HepG2 (cell line): ENCODE results near the gene TBC1D10A. TPM values are rescaled to one million over a fixed set of nuclear protein-coding genes. Genes with fewer than 3 reads are reported as not detected.

Source experiments
- ATAC-seq: fragments of 200-7000 bp; cut with Tn5 transposase; 3 replicates; pipeline ENCODE4 v1.9.1; 2020; ENCODE audit warnings: mild to moderate bottlenecking, moderate library complexity
- BruUV-seq: library from RNA; stranded (reverse); fragments of 400-500 nt; replicated peaks from 2 replicates; lab custom pipeline; 2021; lab: Mats Ljungman, UMichigan
- CTCF ChIA-PET: fragments of 300-600 bp; formaldehyde crosslinking; extraction: SDS; loops from one replicate; lab custom pipeline; 2021; ENCODE audit warnings: low total read pairs, inconsistent platforms, low intra/inter-chr PET ratio; lab: Yijun Ruan, JAX
- POLR2A ChIA-PET: fragments of 350-600 bp; sonication (Branson Sonifier 250); formaldehyde crosslinking; loops from one replicate; lab custom pipeline; 2020; ENCODE audit warnings: antibody characterized with exemption, inconsistent platforms; lab: Yijun Ruan, JAX
- DNase-seq: peaks from one replicate; pipeline ENCODE4 v3.0.0-alpha.2; 2015; ENCODE audit warnings: low spot score
- FAIRE-seq: peaks from 3 replicates; lab custom pipeline; 2011; peaks lifted over from hg19 to GRCh38; lab: Jason Lieb, UNC
- H2AFZ ChIP-seq: one replicate; pipeline ENCODE4 v1.6.1; 2011; ENCODE audit warnings: low read length, inconsistent platforms
- H3K27ac ChIP-seq: fragments of 300-600 bp; 3 replicates; pipeline ENCODE4 v1.8.0; 2011; ENCODE audit warnings: mixed run types, mild to moderate bottlenecking, mixed read lengths, low read length, inconsistent platforms; ENCODE audit not compliant: insufficient read depth; ENCODE audit errors: extremely low read length
- H3K27me3 ChIP-seq, 2 experiments: fragments of 200-600 bp in 1 of 2; 2 replicates in 1 of 2; 3 replicates in 1 of 2; pipeline versions ENCODE4 v1.6.0 to v1.8.0; 2011; ENCODE audit warnings: low read length in 2 of 2, mild to moderate bottlenecking in 2 of 2, moderate library complexity in 2 of 2, inconsistent platforms in 1 of 2; ENCODE audit not compliant: insufficient read depth in 2 of 2, control insufficient read depth in 1 of 2
- H3K36me3 ChIP-seq, 2 experiments: fragments of 200-600 bp in 1 of 2; replicated peaks in 1 of 2; 2 replicates in 1 of 2; 3 replicates in 1 of 2; pipeline versions ENCODE4 v1.5.1 to v1.8.0; 2011; ENCODE audit warnings: low read length in 2 of 2, inconsistent platforms in 1 of 2; ENCODE audit not compliant: insufficient read depth in 2 of 2, control insufficient read depth in 1 of 2
- H3K4me1 ChIP-seq: 2 replicates; pipeline ENCODE4 v1.5.1; 2012; ENCODE audit warnings: low read length, inconsistent platforms; ENCODE audit not compliant: insufficient read depth
- H3K4me2 ChIP-seq: 2 replicates; pipeline ENCODE4 v1.6.0; 2011; ENCODE audit warnings: low read depth, low read length, inconsistent platforms
- H3K4me3 ChIP-seq, 3 experiments: fragments of 200-600 bp in 1 of 3; sonication (generic), shearing (Covaris generic) in 1 of 3; replicated peaks in 1 of 3; 2 replicates each; pipeline ENCODE4 v1.5.1; 2011 to 2016; ENCODE audit warnings: low read length in 3 of 3, inconsistent platforms in 2 of 3, low read depth in 2 of 3, mild to moderate bottlenecking in 2 of 3, control low read depth in 1 of 3, mixed read lengths in 1 of 3; ENCODE audit not compliant: insufficient read depth in 1 of 3
- H3K79me2 ChIP-seq: one replicate; pipeline ENCODE4 v1.6.1; 2011; ENCODE audit warnings: low read length, inconsistent platforms; ENCODE audit not compliant: insufficient read depth
- H3K9ac ChIP-seq: 2 replicates; pipeline ENCODE4 v1.6.0; 2011; ENCODE audit warnings: mild to moderate bottlenecking, low read depth, low read length, inconsistent platforms; ENCODE audit not compliant: insufficient read depth
- H3K9me3 ChIP-seq: 2 replicates; pipeline ENCODE4 v1.5.1; 2012; ENCODE audit warnings: mild to moderate bottlenecking, low read length
- H4K20me1 ChIP-seq: 2 replicates; pipeline ENCODE4 v1.6.0; 2011; ENCODE audit warnings: inconsistent platforms, mild to moderate bottlenecking, low read length, moderate library complexity; ENCODE audit not compliant: insufficient read depth
- ARNT2 ChIP-seq: sonication (generic); formaldehyde crosslinking; IDR thresholded peaks from 2 replicates; pipeline ENCODE4 v1.8.0; 2022; ENCODE audit warnings: mild to moderate bottlenecking, low read depth, missing genetic modification reagents, moderate library complexity
- BCL6 ChIP-seq: IDR thresholded peaks from 2 replicates; pipeline ENCODE4 v1.6.1; 2016; ENCODE audit warnings: missing genetic modification reagents, missing compliant biosample characterization
- CCAR2 ChIP-seq: fragments of 200-400 bp; formaldehyde crosslinking; optimal IDR thresholded peaks from 2 replicates; pipeline ENCODE3; 2018; ENCODE audit warnings: low read depth, mild to moderate bottlenecking, low read length, moderate library complexity
- GATAD1 ChIP-seq: IDR thresholded peaks from 2 replicates; pipeline ENCODE4 v1.6.1; 2016; ENCODE audit warnings: missing genetic modification reagents, missing compliant biosample characterization
- MEF2D ChIP-seq: sonication (generic); formaldehyde crosslinking; IDR thresholded peaks from 2 replicates; pipeline ENCODE4 v1.5.1; 2020; ENCODE audit warnings: mild to moderate bottlenecking, missing genetic modification reagents
- MIER2 ChIP-seq: IDR thresholded peaks from 2 replicates; pipeline ENCODE4 v1.6.1; 2016; ENCODE audit warnings: missing biosample characterization, missing genetic modification reagents
- NFIB ChIP-seq: sonication (generic); formaldehyde crosslinking; IDR thresholded peaks from 2 replicates; pipeline ENCODE4 v1.9.0; 2021; ENCODE audit warnings: missing genetic modification reagents, mild to moderate bottlenecking, borderline replicate concordance
- RAD21 ChIP-seq: fragments of 450-650 bp; formaldehyde crosslinking; IDR thresholded peaks from 2 replicates; pipeline ENCODE4 v1.5.0; 2020; ENCODE audit warnings: mild to moderate bottlenecking
- STAG1 ChIP-seq: sonication (generic); formaldehyde crosslinking; IDR thresholded peaks from 2 replicates; pipeline ENCODE4 v1.4.0; 2020; ENCODE audit warnings: missing genetic modification reagents
- TGIF2 ChIP-seq: IDR thresholded peaks from 2 replicates; pipeline ENCODE4 v1.6.1; 2016; ENCODE audit warnings: control low read depth, missing compliant biosample characterization
- YEATS2 ChIP-seq: sonication (generic); formaldehyde crosslinking; IDR thresholded peaks from 2 replicates; pipeline ENCODE4 v1.4.0; 2020; ENCODE audit warnings: missing genetic modification reagents, borderline replicate concordance
- ZBTB7B ChIP-seq: sonication (generic); formaldehyde crosslinking; IDR thresholded peaks from 2 replicates; pipeline ENCODE4 v1.4.0; 2020; ENCODE audit warnings: missing genetic modification reagents
- ZNF629 ChIP-seq: sonication (generic); formaldehyde crosslinking; conservative IDR thresholded peaks from 2 replicates; pipeline ENCODE4 v1.5.0; 2020; ENCODE audit warnings: missing genetic modification reagents
- WGBS: methylation state at CpG from one replicate; pipeline ENCODE4 v1.1.6; 2017; ENCODE audit warnings: low lambda C conversion rate; 5-methylcytosine and 5-hydroxymethylcytosine counted together
- in situ Hi-C: cut with HindIII; loops from 2 replicates; pipeline ENCODE4 v1.10.0; 2017; ENCODE audit warnings: low pct_unique_long_range_greater_than_20kb; ENCODE audit not compliant: extremely low pct_ligation_motif_present
- intact Hi-C: fragments of 100-400 bp; cut with micrococcal nuclease; formaldehyde crosslinking; loops from one replicate; pipeline ENCODE4 v1.10.0; 2022; ENCODE audit not compliant: unreplicated experiment
- polyA plus RNA-seq, 8 experiments: library from polyadenylated mRNA; depleted of rRNA in 3 of 8; stranded (reverse) in 7 of 8; unstranded in 1 of 8; fragments of >200 nt; fragmentation: Illumina TruSeq in 4 of 8; extraction: Trizol in 4 of 8; gene quantifications; 2 replicates each; pipeline versions ENCODE4 v1.2.1 to v1.2.3, GENCODE V29; 2011 to 2016; ENCODE audit warnings: low read depth in 4 of 8, missing spikeins in 1 of 8, mixed read lengths in 1 of 8; ENCODE audit not compliant: insufficient read depth in 1 of 8
- total RNA-seq, 5 experiments: library from RNA; depleted of rRNA; stranded (reverse); fragments of >200 nt; fragmentation: Illumina TruSeq; extraction: Trizol; gene quantifications; 2 replicates each; pipeline ENCODE4 v1.2.3, GENCODE V29; 2016; ENCODE audit warnings: low read depth in 1 of 5
- TF ChIP-seq, protein P1 (sequence below): sonication (generic); formaldehyde crosslinking; IDR thresholded peaks from 2 replicates; pipeline ENCODE4 v1.5.0; 2020; ENCODE audit warnings: mild to moderate bottlenecking, missing genetic modification reagents
- TF ChIP-seq, protein P2 (sequence below): sonication (generic); formaldehyde crosslinking; conservative IDR thresholded peaks from 2 replicates; pipeline ENCODE4 v1.4.0; 2020; ENCODE audit warnings: mild to moderate bottlenecking, missing genetic modification reagents, moderate library complexity
- TF ChIP-seq, protein P3 (sequence below): sonication (generic); formaldehyde crosslinking; IDR thresholded peaks from 2 replicates; pipeline ENCODE4 v1.5.0; 2020; ENCODE audit warnings: mild to moderate bottlenecking, missing genetic modification reagents, moderate library complexity

TBC1D10A gene
- total and polyA plus RNA-seq, 2 of the 13 experiments (the other 11 are each of a cell fraction or from before 2014, with no cell fraction given), result 4.2 to 4.9 TPM

DNA sequence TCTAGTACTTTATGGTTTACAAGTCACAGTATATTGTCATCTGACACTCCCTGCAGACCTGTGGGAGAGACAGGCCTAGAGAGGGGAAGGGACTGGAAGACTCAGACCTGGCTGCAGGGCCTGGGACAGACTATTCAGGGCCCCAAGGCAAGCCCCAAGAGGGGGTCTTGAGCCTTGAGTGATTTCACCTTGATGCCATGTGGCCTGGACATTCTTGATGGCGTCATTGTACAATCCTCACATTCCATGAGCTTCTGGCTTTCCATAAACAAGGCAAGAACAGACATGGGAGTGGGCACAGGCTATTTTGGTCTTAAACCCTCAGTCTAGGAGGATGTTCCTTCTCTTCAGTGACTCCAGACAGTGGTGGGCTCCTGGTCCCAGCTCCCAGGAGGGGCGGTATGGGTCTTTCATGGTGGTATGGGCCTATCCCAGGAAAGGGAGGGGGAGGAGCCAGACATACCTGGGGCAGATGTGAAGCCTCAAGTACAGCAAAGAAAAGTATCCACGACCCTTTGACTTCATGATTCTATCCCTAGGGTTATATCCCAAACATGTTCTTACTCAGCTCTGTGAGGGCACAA is 1.8 kb upstream of the TBC1D10A start (continued):
- TF ChIP-seq YEATS2 (CRISPR knock-in tag) (no peak), TGIF2 (no peak)
- TF ChIP-seq, all 625 proteins: peak for 0

DNA sequence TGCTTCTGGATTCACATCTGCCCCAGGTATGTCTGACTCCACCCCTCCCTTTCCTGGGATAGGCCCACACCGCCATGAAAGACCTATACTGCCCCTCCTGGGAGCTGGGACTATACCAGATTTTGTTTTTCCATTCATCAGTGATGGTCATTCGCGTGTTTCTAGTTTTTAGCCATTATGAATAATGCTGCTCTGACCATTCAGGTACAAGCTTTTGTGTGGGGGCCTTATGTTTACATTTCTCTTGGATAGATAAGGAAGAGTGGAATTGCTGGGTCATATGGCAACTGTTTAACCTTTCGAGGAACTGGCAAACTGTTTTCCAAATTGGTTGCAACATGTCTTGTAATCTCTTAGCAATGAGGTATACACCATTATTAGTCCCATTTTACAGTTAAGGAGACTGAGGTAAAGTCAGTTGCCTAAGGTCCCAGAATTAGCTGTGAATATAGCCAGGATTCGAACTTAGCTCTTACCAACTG is 1.2 kb upstream of the TBC1D10A start:
- POLR2A ChIA-PET, result interaction anchor here (2.0 to 3.6 kb wide), 2 partner anchors 29 to 37 kb away, joined by 19 to 39 read pairs; partner anchors contain the start of genes CASTOR1, CCDC157 and SF3A1
- Histone ChIP-seq H3K9me3 (no peaks in the 10 kb centered on the region), H2AFZ (no peak overlapping the region), H4K20me1 (no peaks in the 10 kb centered on the region), H3K36me3 (peaks cover 4 to 9% of the 10 kb centered on the region in 2 experiments; a peak in 2 of 5 replicates), H3K4me1 (peaks cover 39% of the 10 kb centered on the region), H3K27me3 (no peaks in the 10 kb centered on the region; a peak in 1 of 5 replicates), H3K27ac (no peak overlapping the region), H3K79me2 (no peaks in the 10 kb centered on the region), H3K4me3 (peak overlapping the region in 2 of 3 experiments; percentile 82 to 89; a peak in 2 of 6 replicates), H3K4me2 (peak overlapping the region; percentile 100), H3K9ac (no peak overlapping the region; the same call in 1 of the 2 replicates)
- DNase-seq, result peak; percentile 53
- FAIRE-seq, result peak; percentile 79
- in situ Hi-C loops (no loop called here), intact Hi-C loops (loop anchor here (2.0 kb wide), 1 partner anchor 39 kb away; the partner anchor contains the start of gene CASTOR1)
- BruUV-seq, result no TSS peak
- WGBS, result 35% methylated on average over 5 of the region's 5 CpGs
- ATAC-seq, result peak; percentile 74
- TF ChIP-seq CCAR2 (no peak), STAG1 (CRISPR knock-in tag) (peak; percentile 63), NFIB (CRISPR knock-in tag) (no peak), ZBTB7B (CRISPR knock-in tag) (no peak), MIER2 (CRISPR knock-in tag) (no peak), ARNT2 (no peak), BCL6 (CRISPR knock-in tag) (peak; percentile 96), GATAD1 (no peak), ZNF629 (peak; percentile 94), RAD21 (CRISPR knock-in tag) (0 out of 2 replicates have a peak, but pooled peaks have one; percentile 17), MEF2D (no peak)
- TF ChIP-seq, protein P1, sequence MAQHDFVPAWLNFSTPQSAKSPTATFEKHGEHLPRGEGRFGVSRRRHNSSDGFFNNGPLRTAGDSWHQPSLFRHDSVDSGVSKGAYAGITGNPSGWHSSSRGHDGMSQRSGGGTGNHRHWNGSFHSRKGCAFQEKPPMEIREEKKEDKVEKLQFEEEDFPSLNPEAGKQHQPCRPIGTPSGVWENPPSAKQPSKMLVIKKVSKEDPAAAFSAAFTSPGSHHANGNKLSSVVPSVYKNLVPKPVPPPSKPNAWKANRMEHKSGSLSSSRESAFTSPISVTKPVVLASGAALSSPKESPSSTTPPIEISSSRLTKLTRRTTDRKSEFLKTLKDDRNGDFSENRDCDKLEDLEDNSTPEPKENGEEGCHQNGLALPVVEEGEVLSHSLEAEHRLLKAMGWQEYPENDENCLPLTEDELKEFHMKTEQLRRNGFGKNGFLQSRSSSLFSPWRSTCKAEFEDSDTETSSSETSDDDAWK (CRISPR knock-in tag), result no peak
- TF ChIP-seq, protein P2, sequence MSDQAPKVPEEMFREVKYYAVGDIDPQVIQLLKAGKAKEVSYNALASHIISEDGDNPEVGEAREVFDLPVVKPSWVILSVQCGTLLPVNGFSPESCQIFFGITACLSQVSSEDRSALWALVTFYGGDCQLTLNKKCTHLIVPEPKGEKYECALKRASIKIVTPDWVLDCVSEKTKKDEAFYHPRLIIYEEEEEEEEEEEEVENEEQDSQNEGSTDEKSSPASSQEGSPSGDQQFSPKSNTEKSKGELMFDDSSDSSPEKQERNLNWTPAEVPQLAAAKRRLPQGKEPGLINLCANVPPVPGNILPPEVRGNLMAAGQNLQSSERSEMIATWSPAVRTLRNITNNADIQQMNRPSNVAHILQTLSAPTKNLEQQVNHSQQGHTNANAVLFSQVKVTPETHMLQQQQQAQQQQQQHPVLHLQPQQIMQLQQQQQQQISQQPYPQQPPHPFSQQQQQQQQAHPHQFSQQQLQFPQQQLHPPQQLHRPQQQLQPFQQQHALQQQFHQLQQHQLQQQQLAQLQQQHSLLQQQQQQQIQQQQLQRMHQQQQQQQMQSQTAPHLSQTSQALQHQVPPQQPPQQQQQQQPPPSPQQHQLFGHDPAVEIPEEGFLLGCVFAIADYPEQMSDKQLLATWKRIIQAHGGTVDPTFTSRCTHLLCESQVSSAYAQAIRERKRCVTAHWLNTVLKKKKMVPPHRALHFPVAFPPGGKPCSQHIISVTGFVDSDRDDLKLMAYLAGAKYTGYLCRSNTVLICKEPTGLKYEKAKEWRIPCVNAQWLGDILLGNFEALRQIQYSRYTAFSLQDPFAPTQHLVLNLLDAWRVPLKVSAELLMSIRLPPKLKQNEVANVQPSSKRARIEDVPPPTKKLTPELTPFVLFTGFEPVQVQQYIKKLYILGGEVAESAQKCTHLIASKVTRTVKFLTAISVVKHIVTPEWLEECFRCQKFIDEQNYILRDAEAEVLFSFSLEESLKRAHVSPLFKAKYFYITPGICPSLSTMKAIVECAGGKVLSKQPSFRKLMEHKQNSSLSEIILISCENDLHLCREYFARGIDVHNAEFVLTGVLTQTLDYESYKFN, result 0 out of 2 replicates have a peak, but pooled peaks have one; percentile 19
- TF ChIP-seq, protein P3, sequence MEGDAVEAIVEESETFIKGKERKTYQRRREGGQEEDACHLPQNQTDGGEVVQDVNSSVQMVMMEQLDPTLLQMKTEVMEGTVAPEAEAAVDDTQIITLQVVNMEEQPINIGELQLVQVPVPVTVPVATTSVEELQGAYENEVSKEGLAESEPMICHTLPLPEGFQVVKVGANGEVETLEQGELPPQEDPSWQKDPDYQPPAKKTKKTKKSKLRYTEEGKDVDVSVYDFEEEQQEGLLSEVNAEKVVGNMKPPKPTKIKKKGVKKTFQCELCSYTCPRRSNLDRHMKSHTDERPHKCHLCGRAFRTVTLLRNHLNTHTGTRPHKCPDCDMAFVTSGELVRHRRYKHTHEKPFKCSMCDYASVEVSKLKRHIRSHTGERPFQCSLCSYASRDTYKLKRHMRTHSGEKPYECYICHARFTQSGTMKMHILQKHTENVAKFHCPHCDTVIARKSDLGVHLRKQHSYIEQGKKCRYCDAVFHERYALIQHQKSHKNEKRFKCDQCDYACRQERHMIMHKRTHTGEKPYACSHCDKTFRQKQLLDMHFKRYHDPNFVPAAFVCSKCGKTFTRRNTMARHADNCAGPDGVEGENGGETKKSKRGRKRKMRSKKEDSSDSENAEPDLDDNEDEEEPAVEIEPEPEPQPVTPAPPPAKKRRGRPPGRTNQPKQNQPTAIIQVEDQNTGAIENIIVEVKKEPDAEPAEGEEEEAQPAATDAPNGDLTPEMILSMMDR (CRISPR knock-in tag), result peak; percentile 45
- CTCF ChIA-PET, result interaction anchor here (0.6 to 2.2 kb wide), 3 partner anchors 41 to 98 kb away, joined by 3 to 13 read pairs (median 4); partner anchors contain the start of gene MTFP1
